HG03064 (cell line): Measurements from ENCODE around the gene KCNIP1.

ENCODE experiments used
- ATAC-seq: cut with Tn5 transposase; IDR thresholded peaks from one replicate; pipeline ENCODE4 v1.9.1; 2021; ENCODE audit warnings: low read depth; ENCODE audit not compliant: unreplicated experiment

KCNIP1 gene

DNA sequence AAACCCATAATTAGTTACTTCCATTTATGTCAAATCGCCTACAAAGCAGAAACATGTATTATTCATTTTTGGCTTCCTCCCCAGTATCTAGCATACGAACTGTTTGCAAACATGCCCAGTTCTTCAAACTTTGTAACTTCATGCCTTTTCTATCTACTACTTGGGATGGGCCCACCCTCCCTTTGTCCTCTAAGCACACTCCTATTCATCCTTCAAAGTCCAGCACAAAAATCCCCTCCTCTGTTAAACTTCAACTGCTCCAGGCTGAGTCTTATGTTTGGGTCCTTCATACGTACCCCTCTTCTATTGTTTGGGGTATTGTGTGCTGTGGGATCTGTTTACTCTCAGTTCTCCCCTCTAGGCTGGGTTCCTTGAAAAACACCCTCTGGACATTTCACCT lies 55.5 kb downstream of the KCNIP1 start:
- no peak for ATAC-seq

DNA sequence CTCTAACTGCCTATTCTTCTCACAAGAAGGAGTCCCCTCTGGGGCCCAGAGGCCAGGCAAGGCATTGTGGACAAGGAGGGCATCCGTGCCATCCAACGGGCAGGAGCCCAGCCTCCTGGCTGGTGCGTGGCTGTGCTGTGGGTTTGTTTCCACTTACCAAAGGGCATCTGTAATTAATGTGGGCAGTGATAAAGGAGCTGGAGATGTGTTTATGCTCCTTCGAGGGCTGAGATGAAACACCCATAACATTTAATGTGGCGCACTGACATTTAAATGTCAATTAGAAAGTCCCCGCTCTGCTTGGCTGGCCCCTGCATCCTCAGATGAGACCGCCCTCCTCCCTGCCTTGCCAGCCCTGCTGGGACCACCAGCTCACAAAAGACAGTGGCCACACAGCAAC lies 57.1 kb downstream of the KCNIP1 start:
- no peak for ATAC-seq

DNA sequence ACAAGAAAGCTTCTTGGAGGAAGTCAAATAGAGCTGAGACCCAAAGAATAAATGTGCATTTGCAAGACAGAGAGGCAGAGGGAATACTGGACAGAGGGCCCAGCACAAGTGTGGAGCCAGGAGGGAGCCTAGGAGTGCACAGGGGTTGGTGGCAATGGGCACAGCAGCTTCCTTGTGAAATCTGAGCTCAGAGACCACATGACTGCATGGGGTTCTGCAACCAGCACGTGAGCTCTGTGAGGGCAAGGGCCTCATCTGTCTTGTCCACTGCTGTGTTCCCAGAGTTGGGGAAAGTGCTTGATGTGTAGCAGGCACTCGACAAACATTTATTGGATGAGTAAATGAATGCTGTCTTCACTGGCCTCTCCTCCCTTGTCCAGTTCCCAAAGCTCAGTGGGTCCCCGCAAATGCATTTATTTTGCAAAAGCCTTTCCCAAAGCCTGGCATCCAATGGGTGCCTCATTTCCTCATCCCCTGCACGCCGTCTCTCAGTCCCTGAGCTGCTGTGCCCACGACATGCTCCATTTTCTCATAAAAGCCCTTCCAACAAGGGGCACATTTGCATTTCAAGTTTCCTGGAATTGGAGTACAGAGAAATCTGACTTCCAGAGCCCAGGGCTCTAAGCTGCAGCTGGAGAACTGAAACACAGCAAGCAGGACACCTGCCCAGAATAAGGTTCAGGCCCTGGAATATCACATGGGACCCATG lies 58.5 kb downstream of the KCNIP1 start:
- no peak for ATAC-seq

DNA sequence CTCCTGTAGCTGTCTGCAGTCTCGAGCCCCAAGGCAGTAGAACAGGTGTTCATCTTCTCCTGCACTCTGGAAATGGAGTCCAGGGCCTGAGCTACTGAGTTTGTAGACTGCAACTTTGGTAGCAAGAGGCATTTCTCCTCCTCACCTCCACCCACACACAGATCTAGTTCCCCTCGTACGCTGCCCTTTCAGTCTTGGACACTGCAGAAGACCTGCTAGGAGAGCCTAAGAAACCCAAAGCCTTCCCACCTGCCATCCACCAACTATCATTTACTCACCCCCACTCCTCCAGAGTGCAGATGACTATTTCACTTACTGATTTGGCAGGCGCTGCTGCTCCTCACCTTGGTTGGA lies 59.0 kb downstream of the KCNIP1 start:
- ATAC-seq: no peak

DNA sequence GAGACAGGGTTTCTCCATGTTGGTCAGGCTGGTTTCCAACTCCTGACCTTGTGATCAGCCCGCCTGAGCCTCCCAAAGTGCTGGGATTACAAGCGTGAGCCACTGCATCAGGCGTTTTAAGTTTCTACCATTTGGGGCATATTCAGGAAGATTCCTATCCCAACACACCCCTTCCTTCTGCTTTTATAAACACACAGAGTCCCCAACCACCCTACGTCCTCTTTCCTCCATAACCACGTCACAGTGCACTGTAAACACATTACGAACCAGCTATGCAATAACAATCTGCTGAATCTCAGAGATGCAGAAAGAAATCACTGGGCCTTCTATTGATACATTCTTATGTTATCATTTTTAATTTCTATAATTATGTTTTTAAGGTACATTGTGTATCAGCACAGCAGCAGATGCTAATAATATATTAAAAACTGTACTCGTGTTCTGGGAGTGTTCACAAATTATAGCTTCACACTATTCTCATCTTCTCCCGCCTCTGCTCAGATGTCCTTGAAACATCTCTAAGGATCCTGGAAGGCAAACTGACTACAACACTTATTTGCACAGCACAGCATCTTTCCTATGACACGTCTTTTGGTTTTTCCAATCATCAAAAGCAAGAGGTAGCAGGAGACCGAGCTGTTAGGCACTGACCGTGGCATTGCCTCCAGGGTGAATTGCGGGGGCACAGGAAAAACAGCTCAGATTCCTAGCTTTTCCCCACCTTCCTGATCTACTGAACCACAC lies 60.2 kb downstream of the KCNIP1 start:
- no peak for ATAC-seq

DNA sequence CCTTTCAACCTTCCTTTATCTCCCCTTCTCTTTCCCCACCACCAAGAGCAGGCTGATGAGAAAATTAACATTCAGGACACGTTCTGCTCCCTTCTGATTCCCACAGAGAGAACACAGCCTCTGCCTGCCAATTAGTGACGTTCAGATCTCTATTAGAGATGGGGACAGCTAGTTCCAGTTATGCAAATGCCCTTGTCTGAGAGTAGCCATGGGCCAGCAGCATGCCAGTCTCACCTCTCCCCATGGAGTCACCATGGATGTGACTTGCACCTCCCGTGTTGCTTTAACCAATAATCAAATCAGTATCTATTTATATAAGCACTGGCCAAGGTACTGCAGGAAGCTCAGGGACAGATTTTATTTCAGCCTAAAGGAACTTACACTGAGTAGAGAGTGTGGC lies 61.3 kb downstream of the KCNIP1 start:
- no peak for ATAC-seq

DNA sequence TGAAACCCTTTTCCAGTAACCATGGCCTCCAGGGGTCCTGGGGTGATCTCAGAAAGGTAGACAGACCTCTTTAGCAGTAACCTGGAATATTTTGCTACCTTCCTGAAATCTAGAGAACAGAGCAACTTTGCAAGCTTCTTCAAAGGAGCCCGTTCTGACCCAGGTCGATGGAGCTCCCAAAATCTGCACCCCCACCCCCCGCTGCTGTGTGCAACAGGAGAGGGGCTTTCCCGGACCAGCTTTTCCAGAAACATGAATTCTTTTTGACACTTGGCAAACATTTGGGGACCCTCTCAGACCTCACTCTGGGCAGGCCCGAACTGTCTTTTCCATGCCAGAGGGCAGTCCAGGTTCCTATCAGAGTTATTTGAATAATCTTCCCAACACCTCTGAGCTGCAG lies 65.3 kb downstream of the KCNIP1 start:
- no peak for ATAC-seq

DNA sequence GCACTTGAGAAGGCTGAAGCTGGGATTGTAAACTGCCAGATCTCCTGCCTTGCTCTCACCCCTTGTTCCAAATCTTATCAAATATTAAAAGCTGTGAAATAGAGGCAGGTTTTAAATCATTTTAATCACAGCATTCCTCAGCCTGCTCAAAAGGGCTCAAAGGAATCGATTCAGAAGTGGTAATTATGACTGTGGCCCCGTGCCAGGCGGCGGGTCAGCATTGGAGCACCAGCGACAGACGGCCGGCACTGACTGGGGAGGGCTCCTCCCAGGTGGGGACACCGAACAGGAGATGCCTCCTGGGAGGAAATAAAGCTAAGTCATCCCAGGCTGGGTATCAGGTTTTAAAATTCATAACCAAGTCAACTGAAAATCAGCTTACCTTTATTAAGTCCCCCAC lies 66.7 kb downstream of the KCNIP1 start:
- no peak for ATAC-seq

DNA sequence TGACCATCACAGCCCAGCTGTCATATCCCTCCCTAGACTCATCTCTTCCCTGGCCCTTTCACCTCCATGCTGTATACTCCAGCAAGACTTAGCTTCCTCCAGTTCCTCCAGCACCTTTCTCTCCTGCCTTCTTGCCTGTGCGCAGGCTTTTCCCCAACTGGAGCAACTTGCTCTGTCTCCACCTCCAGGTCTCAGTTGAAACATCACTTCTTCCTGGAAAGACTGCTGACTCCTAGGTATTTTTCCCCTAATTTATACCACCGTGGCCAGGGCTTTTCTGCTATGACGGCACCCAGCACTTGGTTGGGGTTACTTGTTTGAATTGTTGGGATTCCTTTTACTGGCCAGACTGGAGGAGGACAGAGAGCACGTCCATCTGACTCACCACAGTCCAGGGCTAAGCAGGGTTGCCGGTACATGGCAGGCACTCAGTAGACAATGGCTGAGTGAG lies 67.5 kb downstream of the KCNIP1 start:
- no peak for ATAC-seq

DNA sequence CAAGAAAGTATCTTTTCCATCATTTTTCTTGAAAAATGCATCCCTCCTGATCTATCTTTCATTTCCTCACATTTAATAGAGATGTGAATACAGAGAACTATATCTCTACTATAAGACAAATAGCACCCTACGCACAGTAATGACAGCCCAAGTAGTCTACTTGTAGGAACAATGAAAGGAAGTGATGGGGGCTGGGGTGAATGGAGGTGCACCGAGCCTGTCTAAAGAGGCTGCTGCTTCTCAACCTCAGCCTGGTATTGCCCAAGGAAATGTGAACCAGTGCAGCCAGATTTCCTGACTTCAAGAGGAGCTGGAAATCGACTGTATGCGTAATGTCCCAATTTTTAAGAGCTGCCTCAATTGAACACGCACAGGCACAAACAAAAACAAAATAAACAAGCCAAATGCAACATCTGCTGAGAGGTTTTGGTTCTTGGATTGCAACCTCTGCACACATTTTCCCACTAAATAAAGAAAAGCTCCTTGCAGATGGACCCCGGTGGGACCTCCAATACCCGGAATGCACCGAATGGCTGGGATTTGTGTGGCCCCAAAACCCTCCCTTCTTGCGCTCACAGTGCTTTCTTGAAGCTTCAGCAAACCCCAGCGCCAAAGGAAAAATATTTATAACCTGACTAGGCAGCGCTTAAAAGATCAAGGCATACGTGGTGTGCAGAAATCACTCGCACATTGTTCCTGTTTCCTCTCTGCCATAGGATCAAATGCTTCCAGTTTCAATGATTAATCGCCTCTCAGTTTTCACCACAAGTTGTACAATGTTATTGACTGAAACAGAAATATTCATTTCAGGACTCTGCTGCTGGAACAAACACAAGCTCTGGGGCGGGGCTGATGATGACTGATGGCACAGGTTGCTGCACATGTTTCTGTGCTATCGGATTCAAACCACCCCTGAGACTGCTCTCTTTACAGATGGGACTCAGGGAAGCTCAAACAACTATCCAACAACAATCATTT lies 68.3 kb downstream of the KCNIP1 start:
- peak; percentile 87 for ATAC-seq

DNA sequence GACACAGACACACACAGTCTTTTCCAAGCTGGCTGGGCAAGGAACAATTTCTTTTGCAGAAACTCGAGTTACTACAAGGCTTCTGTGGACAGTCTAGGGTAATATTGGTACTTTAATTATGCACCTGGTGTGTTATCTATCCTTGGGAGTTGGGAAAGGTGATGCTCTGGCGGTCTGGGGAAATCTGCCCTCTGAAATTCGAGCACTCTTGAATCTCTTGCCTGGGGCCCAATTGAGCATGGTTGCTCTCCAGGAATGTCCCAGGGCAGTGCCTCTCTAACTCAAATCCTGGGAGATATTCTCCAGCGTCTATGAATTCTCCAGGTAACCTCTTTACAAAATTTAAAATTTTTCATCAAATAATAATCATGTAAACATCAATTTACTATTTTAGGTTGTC lies 69.3 kb downstream of the KCNIP1 start:
- ATAC-seq: no peak

DNA sequence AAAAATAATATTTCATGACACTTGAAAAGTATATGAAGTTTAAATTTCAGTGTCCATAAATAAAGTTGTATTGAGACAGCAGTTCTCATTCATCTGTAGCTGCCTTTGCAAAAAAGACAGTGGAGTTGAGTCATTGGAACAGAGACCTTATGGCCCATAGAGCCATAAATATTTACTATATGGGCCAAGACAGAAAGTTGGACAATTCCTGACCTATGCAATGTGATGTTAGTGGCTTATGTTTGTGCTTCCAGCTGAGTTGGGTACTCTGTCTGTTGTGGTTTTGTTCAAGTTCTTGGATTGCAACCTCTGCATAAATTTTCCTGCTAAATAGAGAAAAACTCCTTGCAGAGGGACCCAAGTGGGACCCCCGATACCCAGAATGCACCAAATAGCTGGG lies 69.8 kb downstream of the KCNIP1 start:
- ATAC-seq: no peak

DNA sequence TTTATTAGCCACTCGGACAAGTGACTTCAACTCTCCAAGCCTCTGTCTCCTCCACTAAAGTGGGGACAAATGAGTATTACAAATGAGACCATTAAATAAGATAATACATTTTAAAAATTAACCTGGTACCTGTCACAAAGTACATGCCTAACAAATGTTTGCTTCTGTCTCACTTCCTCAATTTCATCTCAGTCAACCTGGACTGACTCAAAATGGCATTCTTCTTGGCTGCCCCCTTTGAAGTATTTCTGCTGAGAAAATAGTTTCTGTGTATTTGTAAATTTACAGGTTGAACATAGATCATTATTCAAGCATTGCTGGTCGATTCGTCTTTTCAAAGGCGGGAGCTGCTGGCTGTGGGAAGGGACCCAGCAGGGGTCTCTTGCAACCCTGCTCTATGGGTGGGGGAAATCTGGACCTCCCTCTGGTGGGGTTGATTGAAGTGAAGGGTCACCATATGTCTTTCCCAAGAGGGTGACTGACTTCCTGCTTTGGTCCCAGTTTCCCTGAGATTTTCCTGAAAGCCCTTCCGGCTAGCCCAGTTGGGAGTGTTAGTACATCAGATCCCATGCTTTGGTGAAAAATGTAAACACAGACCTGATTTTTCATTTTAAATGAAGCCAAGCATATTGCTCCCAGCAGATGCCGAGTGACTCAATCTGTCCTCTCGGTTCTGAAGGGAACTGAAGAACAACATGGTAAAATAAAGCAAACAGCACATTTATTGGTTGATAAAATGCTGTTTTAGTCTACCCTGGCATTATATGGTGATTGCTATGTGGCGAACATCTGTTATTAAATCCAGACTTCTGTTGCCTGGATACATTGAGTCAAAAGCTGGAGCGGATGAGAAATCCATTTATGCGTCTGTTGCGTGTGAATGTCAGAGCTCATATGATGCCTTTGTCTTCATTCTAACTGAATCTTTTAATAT lies 73.0 kb downstream of the KCNIP1 start:
- no peak for ATAC-seq

DNA sequence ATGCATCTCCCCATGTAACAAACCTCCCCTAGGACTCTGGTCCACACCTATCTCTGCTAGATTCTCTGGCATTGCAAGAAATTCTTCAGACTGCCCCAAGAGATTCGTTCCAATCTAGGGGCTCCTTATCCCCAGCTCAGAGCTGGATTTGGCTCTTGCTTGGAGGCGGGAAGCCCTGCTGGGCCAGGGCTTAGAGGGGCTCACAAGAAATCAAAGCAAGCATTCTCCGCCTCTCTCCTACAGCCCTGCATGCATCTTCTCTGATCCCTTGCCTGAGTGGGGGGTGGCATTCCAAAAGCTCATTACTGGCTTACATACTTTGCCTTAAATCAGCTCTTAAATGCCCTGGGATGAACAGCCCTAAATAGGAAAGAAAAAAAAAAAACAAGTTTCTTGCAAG lies 75.8 kb downstream of the KCNIP1 start:
- ATAC-seq: no peak

DNA sequence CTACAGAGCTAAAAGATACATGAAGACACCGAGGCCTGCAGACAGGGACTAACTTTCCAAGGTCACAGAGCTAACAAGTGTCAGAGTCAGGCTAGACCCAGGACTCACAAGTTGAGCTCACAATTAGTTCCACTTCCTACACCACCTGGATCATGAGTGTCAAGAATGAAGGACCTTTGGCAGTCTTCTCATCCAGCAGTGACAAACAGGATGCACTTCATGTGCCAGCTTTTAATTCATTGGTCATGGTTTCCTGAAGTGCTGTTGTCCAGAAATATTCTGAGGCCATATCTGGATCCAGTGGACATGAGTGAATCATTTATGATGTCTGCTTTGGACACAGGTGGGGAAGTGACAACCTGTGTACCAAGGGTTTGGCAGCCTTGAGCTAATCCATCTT lies 77.4 kb downstream of the KCNIP1 start:
- ATAC-seq: no peak

DNA sequence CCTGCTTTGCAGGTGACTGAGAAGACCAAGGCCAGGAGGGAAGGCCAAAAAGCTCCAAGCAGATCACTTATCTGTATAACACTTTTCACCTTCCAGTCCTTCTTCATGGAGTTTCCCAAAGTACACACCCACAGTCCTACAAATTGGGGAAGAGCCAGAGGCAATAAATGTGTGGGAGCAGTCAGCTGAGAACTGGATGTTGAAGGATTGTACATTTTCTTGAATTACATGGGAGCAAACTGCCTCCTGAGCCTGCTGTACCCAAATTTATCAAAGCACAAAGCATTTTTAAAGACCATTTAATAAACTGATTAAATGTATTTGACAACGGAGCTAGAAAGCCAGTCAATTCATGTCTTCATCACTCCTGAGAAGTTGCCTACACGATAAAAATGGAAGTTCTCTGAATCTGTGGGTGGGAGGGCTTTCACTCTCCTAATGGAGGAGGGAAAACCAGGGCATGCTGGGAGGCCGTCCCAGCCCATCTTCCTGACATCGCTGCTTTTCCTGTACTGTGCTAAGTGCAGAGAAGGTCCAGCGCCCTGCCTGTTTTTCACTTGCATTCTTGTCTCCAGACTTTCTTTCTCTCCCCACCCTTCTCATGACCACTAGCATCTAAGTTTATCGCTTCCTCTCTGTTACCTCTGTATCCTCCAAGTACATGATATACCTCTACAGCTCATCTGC lies 79.0 kb downstream of the KCNIP1 start:
- no peak for ATAC-seq

DNA sequence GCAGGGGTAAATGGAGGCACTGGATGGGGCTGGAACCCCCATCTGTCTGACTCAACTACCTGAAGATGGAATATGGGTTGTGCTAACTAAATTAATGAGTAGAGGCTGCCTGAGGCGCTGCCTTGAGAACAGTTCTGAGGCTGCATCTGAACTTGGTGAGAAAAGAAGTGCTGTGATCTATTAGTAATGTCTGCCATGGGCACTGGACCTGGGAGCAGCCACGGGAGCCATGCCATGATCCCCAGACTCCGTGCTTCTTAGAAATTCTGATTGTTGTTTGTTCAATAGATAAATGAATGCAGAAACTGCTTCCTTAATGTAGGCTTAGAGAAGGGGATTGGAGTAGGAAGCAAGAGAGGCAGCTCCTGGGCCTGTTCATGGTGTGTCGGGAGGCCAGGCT lies 80.2 kb downstream of the KCNIP1 start:
- ATAC-seq: no peak

DNA sequence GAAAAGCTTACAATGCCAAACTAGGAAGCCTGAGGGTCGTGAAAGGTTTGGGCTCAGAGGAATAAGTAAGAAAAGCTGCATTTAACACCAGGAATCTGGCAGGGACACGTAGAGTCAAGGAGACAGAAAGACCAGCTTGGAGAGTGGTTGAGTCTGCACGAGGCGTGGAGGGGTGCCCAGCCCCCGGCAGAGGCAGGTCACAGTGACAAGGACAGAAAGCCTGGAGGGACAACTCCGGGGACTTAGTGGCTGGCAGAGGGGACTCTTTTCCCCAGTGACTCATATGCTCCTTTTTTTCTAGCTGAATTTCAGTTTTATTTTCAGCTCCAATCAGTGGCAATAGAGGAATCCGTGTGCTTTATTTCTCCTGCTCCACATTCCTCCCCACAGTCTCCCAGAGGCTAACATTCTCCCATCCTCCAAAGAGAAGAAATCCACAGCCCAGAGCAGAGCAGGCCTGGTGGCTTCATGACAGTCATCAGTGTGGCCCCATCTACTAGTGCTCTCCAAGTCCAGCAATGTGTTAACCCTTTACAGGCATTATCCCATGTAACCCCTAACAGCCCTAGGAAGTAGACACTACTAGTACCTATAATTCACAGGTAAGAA lies 80.7 kb downstream of the KCNIP1 start:
- no peak for ATAC-seq

DNA sequence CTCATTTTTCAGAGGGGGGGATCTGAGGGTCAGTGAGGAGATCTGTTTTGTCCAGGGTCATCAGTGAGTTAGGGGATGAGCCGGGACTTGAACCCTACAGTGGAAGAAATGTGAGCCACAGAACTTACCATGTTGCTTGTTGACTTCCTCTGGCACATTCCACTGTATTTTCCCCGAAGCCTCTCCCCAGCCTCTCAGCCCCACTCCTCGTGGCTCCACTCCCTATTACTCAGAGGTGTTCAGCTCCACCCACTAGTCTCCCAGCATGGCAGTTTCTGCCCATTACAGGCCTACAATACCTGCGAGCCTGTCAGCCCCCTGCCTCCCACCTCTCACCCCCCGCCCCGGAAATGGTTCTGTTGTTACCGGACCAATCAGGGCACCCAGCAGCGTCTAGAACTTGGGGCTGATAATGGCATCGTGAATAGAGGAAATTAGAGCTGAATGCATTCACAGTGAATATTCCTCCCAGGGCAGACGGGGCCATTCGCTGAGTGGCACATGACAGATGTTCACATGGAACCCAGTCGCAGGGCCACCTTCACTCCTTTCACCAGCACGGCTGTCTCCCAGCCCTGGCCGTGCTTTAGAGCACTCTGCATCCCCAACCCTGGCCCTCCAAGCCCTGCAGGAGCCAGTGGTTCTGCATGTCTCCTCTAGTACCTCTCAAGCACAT lies 81.6 kb downstream of the KCNIP1 start:
- ATAC-seq: no peak
